Body of pancreas (tissue), 4 donors: Measurements from ENCODE around the gene KIAA0825.

Source experiments
- CTCF ChIP-seq, 7 experiments: fragments of 450-650 bp in 4 of 7; fragments of 200-600 bp in 3 of 7; sonication (generic) in 3 of 7; IDR thresholded peaks; one replicate each; pipeline ENCODE4 v1.5.1; 2016 to 2019; ENCODE audit warnings: antibody characterized with exemption in 7 of 7
- POLR2A ChIP-seq, 3 donors: fragments of 450-650 bp; IDR thresholded peaks; one replicate each; pipeline ENCODE4 v1.6.1; 2016; ENCODE audit warnings: antibody characterized with exemption in 3 of 3, mild to moderate bottlenecking in 2 of 3

- TF ChIP-seq POLR2A (IDR thresholded peaks at IDR 0.05): no peak
- TF ChIP-seq CTCF (IDR thresholded peaks at IDR 0.05): no peak
Observed at GRCh38 chr5:94461131-94461530, 157.3 kb downstream of the KIAA0825 start.
